H9 (cell line): Measurements from ENCODE around the gene TMEM150B. TPM values are rescaled to one million over a fixed set of nuclear protein-coding genes. Genes with fewer than 3 reads are reported as not detected.

Experiments
- DNase-seq: peaks from one replicate; pipeline ENCODE4 v3.0.0-alpha.2; 2017
- H2AFZ ChIP-seq: one replicate; pipeline ENCODE4 v1.6.1; 2013; ENCODE audit warnings: mild to moderate bottlenecking, low read length, control low read depth, moderate library complexity
- H2AK5ac ChIP-seq: 2 replicates; pipeline ENCODE4 v1.6.1; 2013; ENCODE audit warnings: low read length, control low read depth, mixed read lengths; ENCODE audit not compliant: insufficient read length
- H2BK120ac ChIP-seq: one replicate; pipeline ENCODE4 v1.6.1; 2013; ENCODE audit warnings: low read depth, mild to moderate bottlenecking, low read length, control low read depth, inconsistent platforms; ENCODE audit not compliant: poor library complexity, severe bottlenecking
- H2BK12ac ChIP-seq: 2 replicates; pipeline ENCODE4 v1.6.1; 2013; ENCODE audit warnings: low read length, control low read depth, mixed read lengths, low read depth; ENCODE audit not compliant: insufficient read length
- H2BK15ac ChIP-seq: 2 replicates; pipeline ENCODE4 v1.6.1; 2013; ENCODE audit warnings: low read depth, low read length, control low read depth
- H2BK20ac ChIP-seq: one replicate; pipeline ENCODE4 v1.6.1; 2013; ENCODE audit warnings: low read depth, mild to moderate bottlenecking, low read length, control low read depth, inconsistent platforms; ENCODE audit not compliant: poor library complexity, severe bottlenecking
- H2BK5ac ChIP-seq: 2 replicates; pipeline ENCODE4 v1.6.1; 2013; ENCODE audit warnings: low read length, control low read depth, mixed read lengths; ENCODE audit not compliant: insufficient read length
- H3K14ac ChIP-seq: 2 replicates; pipeline ENCODE4 v1.6.1; 2013; ENCODE audit warnings: low read length, control low read depth; ENCODE audit not compliant: insufficient read depth
- H3K18ac ChIP-seq: 2 replicates; pipeline ENCODE4 v1.6.1; 2013; ENCODE audit warnings: low read depth, mild to moderate bottlenecking, mixed read lengths, low read length, control low read depth; ENCODE audit not compliant: insufficient read length
- H3K23ac ChIP-seq: 2 replicates; pipeline ENCODE4 v1.6.1; 2013; ENCODE audit warnings: low read length, control low read depth, mixed read lengths, low read depth; ENCODE audit not compliant: insufficient read length
- H3K23me2 ChIP-seq: 2 replicates; pipeline ENCODE4 v1.6.1; 2013; ENCODE audit warnings: low read depth, mild to moderate bottlenecking, mixed read lengths, low read length, control low read depth; ENCODE audit not compliant: insufficient read length, poor library complexity, severe bottlenecking
- H3K27ac ChIP-seq: 2 replicates; pipeline ENCODE4 v1.5.1; 2013; ENCODE audit warnings: low read length, control low read depth, mixed read lengths, low read depth; ENCODE audit not compliant: insufficient read length
- H3K27me3 ChIP-seq: 2 replicates; pipeline ENCODE4 v1.6.1; 2013; ENCODE audit warnings: low read length, control low read depth, inconsistent platforms; ENCODE audit not compliant: insufficient read depth
- H3K4ac ChIP-seq: 2 replicates; pipeline ENCODE4 v1.6.1; 2013; ENCODE audit warnings: low read depth, mild to moderate bottlenecking, control low read depth, inconsistent platforms, low read length, moderate library complexity
- H3K4me1 ChIP-seq: 2 replicates; pipeline ENCODE4 v1.6.1; 2013; ENCODE audit warnings: low read length, control low read depth, inconsistent platforms; ENCODE audit not compliant: insufficient read depth
- H3K4me2 ChIP-seq: 2 replicates; pipeline ENCODE4 v1.6.1; 2013; ENCODE audit warnings: low read length, control low read depth, mixed read lengths; ENCODE audit not compliant: insufficient read length, insufficient read depth
- H3K56ac ChIP-seq: 2 replicates; pipeline ENCODE4 v1.6.1; 2013; ENCODE audit warnings: low read depth, mild to moderate bottlenecking, mixed read lengths, low read length, control low read depth; ENCODE audit not compliant: insufficient read length
- H3K79me1 ChIP-seq: 2 replicates; pipeline ENCODE4 v1.6.1; 2013; ENCODE audit warnings: low read depth, mild to moderate bottlenecking, moderate library complexity, low read length, control low read depth, inconsistent platforms; ENCODE audit not compliant: insufficient read depth, poor library complexity, severe bottlenecking
- H3K79me2 ChIP-seq: 2 replicates; pipeline ENCODE4 v1.6.1; 2013; ENCODE audit warnings: low read length, control low read depth, inconsistent platforms; ENCODE audit not compliant: insufficient read depth
- H3K9ac ChIP-seq: 2 replicates; pipeline ENCODE4 v1.6.1; 2013; ENCODE audit warnings: low read length, control low read depth, mixed read lengths; ENCODE audit not compliant: insufficient read length; ENCODE audit errors: extremely low read depth
- H3K9me3 ChIP-seq: one replicate; pipeline ENCODE4 v1.6.1; 2013; ENCODE audit warnings: low read depth, low read length, inconsistent platforms; ENCODE audit not compliant: control insufficient read depth
- H3T11ph ChIP-seq: one replicate; pipeline ENCODE4 v1.6.1; 2013; ENCODE audit warnings: mild to moderate bottlenecking, low read length, control low read depth, inconsistent platforms
- H4K20me1 ChIP-seq: one replicate; pipeline ENCODE4 v1.6.1; 2013; ENCODE audit not compliant: control insufficient read depth, insufficient read length, insufficient read depth
- H4K5ac ChIP-seq: 2 replicates; pipeline ENCODE4 v1.6.1; 2013; ENCODE audit warnings: low read depth, mild to moderate bottlenecking, mixed read lengths, low read length, control low read depth; ENCODE audit not compliant: insufficient read length
- H4K8ac ChIP-seq: replicated peaks from 2 replicates; pipeline ENCODE4 v1.6.1; 2013; ENCODE audit warnings: low read length, control low read depth, mixed read lengths, low read depth; ENCODE audit not compliant: insufficient read length
- H4K91ac ChIP-seq: 2 replicates; pipeline ENCODE4 v1.6.1; 2013; ENCODE audit warnings: low read depth, mild to moderate bottlenecking, moderate library complexity, mixed read lengths, low read length, control low read depth; ENCODE audit not compliant: insufficient read length
- H3K27ac Mint-ChIP-seq, 3 experiments: 2 replicates in 2 of 3; 3 replicates in 1 of 3; pipeline ENCODE4 v1.8.0; 2020 to 2021; ENCODE audit warnings: mixed read lengths in 3 of 3, mild to moderate bottlenecking in 1 of 3, moderate library complexity in 1 of 3
- H3K27me3 Mint-ChIP-seq: 2 replicates; pipeline ENCODE4 v1.8.0; 2021; ENCODE audit warnings: low read depth, mild to moderate bottlenecking, moderate library complexity, mixed read lengths
- H3K36me3 Mint-ChIP-seq, 3 experiments: 2 replicates in 2 of 3; 3 replicates in 1 of 3; pipeline ENCODE4 v1.8.0; 2020 to 2021; ENCODE audit warnings: low read depth in 3 of 3, mixed read lengths in 3 of 3; ENCODE audit not compliant: insufficient read depth in 1 of 3
- H3K4me1 Mint-ChIP-seq, 2 experiments: 2 replicates each; pipeline ENCODE4 v1.8.0; 2020; ENCODE audit warnings: mixed read lengths in 2 of 2
- H3K4me3 Mint-ChIP-seq, 2 experiments: 2 replicates in 1 of 2; 3 replicates in 1 of 2; pipeline ENCODE4 v1.8.0; 2020 to 2021; ENCODE audit warnings: mild to moderate bottlenecking in 2 of 2, mixed read lengths in 2 of 2, moderate library complexity in 1 of 2
- H3K9me3 Mint-ChIP-seq, 2 experiments: 2 replicates in 1 of 2; 3 replicates in 1 of 2; pipeline ENCODE4 v1.8.0; 2020; ENCODE audit warnings: mild to moderate bottlenecking in 2 of 2, mixed read lengths in 2 of 2, moderate library complexity in 1 of 2
- WGBS: extraction: QIAGEN DNeasy Blood & Tissue Kit; methylation state at CpG from one replicate; pipeline ENCODE4 v1.1.7; 2013; ENCODE audit warnings: missing lambda C conversion rate, low lambda C conversion rate, mixed read lengths; ENCODE audit not compliant: insufficient read length; ENCODE audit errors: extremely low coverage; 5-methylcytosine and 5-hydroxymethylcytosine counted together
- total RNA-seq: library from RNA; stranded (reverse); gene quantifications from 2 replicates; pipeline ENCODE4 v1.2.1, GENCODE V29; 2021
- TF ChIP-seq, protein P1 (sequence below): fragments of 200-600 bp; sonication (generic); conservative IDR thresholded peaks from 3 replicates; pipeline ENCODE4 v1.8.0; 2021; ENCODE audit warnings: antibody characterized with exemption, mild to moderate bottlenecking

The TMEM150B gene
- total RNA-seq, 1 experiment from 2014 or later: 0.63 TPM

DNA sequence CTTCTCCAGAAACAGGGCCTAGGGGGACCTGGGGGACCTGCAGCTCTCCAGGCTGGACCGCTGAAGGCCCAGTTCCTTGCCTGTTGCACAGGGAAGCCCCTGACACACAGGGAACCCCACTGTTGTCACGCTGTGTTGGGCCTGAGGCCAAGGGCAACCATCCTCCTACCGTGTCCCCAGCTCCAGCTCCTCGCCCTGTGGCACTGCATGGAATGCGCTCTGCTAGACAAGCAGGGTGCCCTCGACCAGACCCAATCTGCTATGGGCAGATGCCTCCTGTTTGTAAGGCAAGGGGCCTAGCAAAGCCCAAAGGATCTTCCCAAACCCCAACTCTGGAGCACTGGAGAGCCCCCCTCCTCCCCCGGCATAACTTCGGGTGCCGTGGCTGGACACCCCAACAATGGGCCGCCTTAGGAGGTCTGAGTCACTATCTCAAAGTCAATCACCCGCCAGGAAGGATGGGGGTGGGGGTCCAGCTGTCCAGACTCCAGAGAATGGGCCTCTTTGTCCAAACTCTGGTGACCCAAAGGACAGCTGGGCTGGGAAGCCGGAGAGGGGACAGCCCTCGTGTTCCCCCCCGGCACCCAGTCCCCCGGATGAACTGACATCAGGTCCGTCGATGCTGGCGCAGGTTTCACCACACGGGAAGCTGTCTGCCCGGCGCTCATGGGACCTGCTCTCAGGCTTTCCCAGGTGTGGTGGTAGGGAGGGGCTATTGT lies 37.6 kb downstream of the TMEM150B start:
- peaks cover 8 to 16% of the 10 kb centered on the region in 2 experiments for H3K4me1 Mint-ChIP-seq
- H3K4me3 Mint-ChIP-seq: no peak overlapping the region; a peak in 1 of 5 replicates
- no peak overlapping the region for H3K14ac ChIP-seq
- no peak overlapping the region for H3K27ac Mint-ChIP-seq
- H3K4me2 ChIP-seq: no peak overlapping the region
- H4K8ac ChIP-seq: no peak overlapping the region
- H4K20me1 ChIP-seq: no peaks in the 10 kb centered on the region
- no peak overlapping the region for H2BK12ac ChIP-seq
- H3T11ph ChIP-seq: no peak overlapping the region
- no peak overlapping the region for H2AFZ ChIP-seq
- no peaks in the 10 kb centered on the region; a peak in 1 of 5 replicates for H3K9me3 Mint-ChIP-seq
- no peak overlapping the region for H4K91ac ChIP-seq
- no peak for DNase-seq
- H3K9me3 ChIP-seq: no peaks in the 10 kb centered on the region
- H3K23ac ChIP-seq: no peak overlapping the region
- H3K56ac ChIP-seq: no peak overlapping the region
- peaks cover 7% of the 10 kb centered on the region for H3K23me2 ChIP-seq
- no peak overlapping the region for H3K9ac ChIP-seq
- H2BK15ac ChIP-seq: no peak overlapping the region
- no peaks in the 10 kb centered on the region for H3K79me1 ChIP-seq
- no peak overlapping the region for H4K5ac ChIP-seq
- no peak overlapping the region for H2BK5ac ChIP-seq
- no peaks in the 10 kb centered on the region for H3K27me3 ChIP-seq
- H2BK120ac ChIP-seq: no peak overlapping the region
- no peak overlapping the region for H3K27ac ChIP-seq
- no peaks in the 10 kb centered on the region for H3K79me2 ChIP-seq
- H2BK20ac ChIP-seq: no peak overlapping the region
- no CpG with 5 or more reads among the region's 21 CpGs for WGBS
- no peak overlapping the region for H3K4ac ChIP-seq
- H3K36me3 Mint-ChIP-seq: peaks cover 9 to 48% (median 40%) of the 10 kb centered on the region in 3 experiments; a peak in 6 of 7 replicates
- no peak overlapping the region for H3K18ac ChIP-seq
- H3K4me1 ChIP-seq: no peaks in the 10 kb centered on the region
- no peaks in the 10 kb centered on the region; the same call in 1 of the 2 replicates for H3K27me3 Mint-ChIP-seq
- no peak overlapping the region for H2AK5ac ChIP-seq
- TF ChIP-seq, protein P1, sequence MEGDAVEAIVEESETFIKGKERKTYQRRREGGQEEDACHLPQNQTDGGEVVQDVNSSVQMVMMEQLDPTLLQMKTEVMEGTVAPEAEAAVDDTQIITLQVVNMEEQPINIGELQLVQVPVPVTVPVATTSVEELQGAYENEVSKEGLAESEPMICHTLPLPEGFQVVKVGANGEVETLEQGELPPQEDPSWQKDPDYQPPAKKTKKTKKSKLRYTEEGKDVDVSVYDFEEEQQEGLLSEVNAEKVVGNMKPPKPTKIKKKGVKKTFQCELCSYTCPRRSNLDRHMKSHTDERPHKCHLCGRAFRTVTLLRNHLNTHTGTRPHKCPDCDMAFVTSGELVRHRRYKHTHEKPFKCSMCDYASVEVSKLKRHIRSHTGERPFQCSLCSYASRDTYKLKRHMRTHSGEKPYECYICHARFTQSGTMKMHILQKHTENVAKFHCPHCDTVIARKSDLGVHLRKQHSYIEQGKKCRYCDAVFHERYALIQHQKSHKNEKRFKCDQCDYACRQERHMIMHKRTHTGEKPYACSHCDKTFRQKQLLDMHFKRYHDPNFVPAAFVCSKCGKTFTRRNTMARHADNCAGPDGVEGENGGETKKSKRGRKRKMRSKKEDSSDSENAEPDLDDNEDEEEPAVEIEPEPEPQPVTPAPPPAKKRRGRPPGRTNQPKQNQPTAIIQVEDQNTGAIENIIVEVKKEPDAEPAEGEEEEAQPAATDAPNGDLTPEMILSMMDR: no peak
